ENCODE data around the gene KCNQ1OT1.

- TF ChIP-seq CTCF (conservative IDR thresholded peaks at IDR 0.05; ENCODE audit: low read length) (no peak), EZH2phosphoT487 (IDR thresholded peaks at IDR 0.05; ENCODE audit: borderline replicate concordance) (no peak)
These were observed 135.0 kb downstream of the KCNQ1OT1 start for GRCh38 chr11:2564588-2565425.

Data from Loucy (cell line).